Measurements from ENCODE around the gene NACC1. TPM values are rescaled to one million over a fixed set of nuclear protein-coding genes. Genes with fewer than 3 reads are reported as not detected.

NACC1 gene
- polyA plus RNA-seq, 1 donor (not counting 4 experiments of a cell fraction or from before 2014, with no cell fraction given), result 32.9 TPM

GRCh38 chr19:13133241-13133870, 15.3 kb downstream of the NACC1 start:
- Histone ChIP-seq H3K9me3 (ENCODE audit: control insufficient read depth, low read depth, low read length) (no peaks in the 10 kb centered on the region), H3K79me2 (ENCODE audit: control insufficient read depth, insufficient read depth, low read length) (peaks cover 67% of the 10 kb centered on the region), H3K27ac (ENCODE audit: control insufficient read depth, insufficient read depth, low read length) (no peak overlapping the region), H3K4me2 (ENCODE audit: control insufficient read depth, extremely low read depth, insufficient read depth, low read depth, low read length) (no peak overlapping the region), H3K9ac (ENCODE audit: control insufficient read depth, extremely low read depth, insufficient read depth, low read length) (no peak overlapping the region), H3K4me1 (ENCODE audit: control insufficient read depth, extremely low read depth, insufficient read depth, low read length) (peaks cover 3% of the 10 kb centered on the region), H3K36me3 (ENCODE audit: control insufficient read depth in 2 of 2, extremely low read depth in 1 of 2, insufficient read depth in 2 of 2, low read length in 2 of 2) (peaks cover 21 to 28% of the 10 kb centered on the region in 2 experiments), H3K4me3 (ENCODE audit: control insufficient read depth in 2 of 3, extremely low read depth in 1 of 3, insufficient read depth in 2 of 3, low read depth in 1 of 3, low read length in 3 of 3) (no peak overlapping the region), H4K20me1 (ENCODE audit: control insufficient read depth, extremely low read depth, insufficient read depth, low read length) (peaks cover 16% of the 10 kb centered on the region), H3K9me1 (ENCODE audit: control insufficient read depth, extremely low read depth, insufficient read depth, low read length) (peaks cover 5% of the 10 kb centered on the region), H2AFZ (ENCODE audit: control insufficient read depth, low read length) (no peak overlapping the region), H3K27me3 (ENCODE audit: control insufficient read depth, extremely low read depth, insufficient read depth, low read length) (no peaks in the 10 kb centered on the region)
- dilution Hi-C loops (cut with MboI; ENCODE audit: extremely low pct_ligation_motif_present, low sequenced_read_pairs), result no loop called here
- DNase-seq (ENCODE audit: low read depth, low spot score), result no peak
- TF ChIP-seq EZH2 (IDR thresholded peaks at IDR 0.05; ENCODE audit: low read length) (no peak), CTCF (optimal IDR thresholded peaks at IDR 0.05 in 1 of 3, IDR thresholded peaks at IDR 0.05 in 1 of 3, conservative IDR thresholded peaks at IDR 0.05 in 1 of 3; ENCODE audit: extremely low read depth in 1 of 3, insufficient read depth in 2 of 3, low read length in 3 of 3) (no peak)
- no peak for FAIRE-seq

GRCh38 chr19:13134626-13135025, 16.6 kb downstream of the NACC1 start:
- no peak for FAIRE-seq
- Histone ChIP-seq H3K27me3 (ENCODE audit: control insufficient read depth, extremely low read depth, insufficient read depth, low read length) (no peaks in the 10 kb centered on the region), H2AFZ (ENCODE audit: control insufficient read depth, low read length) (no peak overlapping the region), H3K36me3 (ENCODE audit: control insufficient read depth in 2 of 2, extremely low read depth in 1 of 2, insufficient read depth in 2 of 2, low read length in 2 of 2) (peaks cover 18 to 32% of the 10 kb centered on the region in 2 experiments), H3K79me2 (ENCODE audit: control insufficient read depth, insufficient read depth, low read length) (peaks cover 54% of the 10 kb centered on the region), H3K9me3 (ENCODE audit: control insufficient read depth, low read depth, low read length) (no peaks in the 10 kb centered on the region), H3K9ac (ENCODE audit: control insufficient read depth, extremely low read depth, insufficient read depth, low read length) (no peak overlapping the region), H3K4me3 (ENCODE audit: control insufficient read depth in 2 of 3, extremely low read depth in 1 of 3, insufficient read depth in 2 of 3, low read depth in 1 of 3, low read length in 3 of 3) (no peak overlapping the region), H4K20me1 (ENCODE audit: control insufficient read depth, extremely low read depth, insufficient read depth, low read length) (peaks cover 13% of the 10 kb centered on the region), H3K9me1 (ENCODE audit: control insufficient read depth, extremely low read depth, insufficient read depth, low read length) (peaks cover 5% of the 10 kb centered on the region), H3K4me2 (ENCODE audit: control insufficient read depth, extremely low read depth, insufficient read depth, low read depth, low read length) (no peak overlapping the region), H3K4me1 (ENCODE audit: control insufficient read depth, extremely low read depth, insufficient read depth, low read length) (peaks cover 3% of the 10 kb centered on the region), H3K27ac (ENCODE audit: control insufficient read depth, insufficient read depth, low read length) (no peak overlapping the region)
- dilution Hi-C loops (cut with MboI; ENCODE audit: extremely low pct_ligation_motif_present, low sequenced_read_pairs), result no loop called here
- TF ChIP-seq EZH2 (IDR thresholded peaks at IDR 0.05; ENCODE audit: low read length), result no peak
- no peak for TF ChIP-seq CTCF (optimal IDR thresholded peaks at IDR 0.05 in 1 of 3, IDR thresholded peaks at IDR 0.05 in 1 of 3, conservative IDR thresholded peaks at IDR 0.05 in 1 of 3; ENCODE audit: extremely low read depth in 1 of 3, insufficient read depth in 2 of 3, low read length in 3 of 3)
- DNase-seq (ENCODE audit: low read depth, low spot score), result no peak
